Measurements from ENCODE around the gene ALDH1A2.
"Not testable (repeated sequence)": the region's sequence is repeated elsewhere in the genome, so short reads cannot be mapped to it uniquely, and the experiment has no call there.

ALDH1A2 gene

GRCh38 chr15:58040150-58040549 is 25.4 kb downstream of the ALDH1A2 start:
- DNase-seq, result no peak

- DNase-seq, result no peak
These were observed 26.2 kb downstream of the ALDH1A2 start for GRCh38 chr15:58039079-58040035.

GRCh38 chr15:58038426-58039078 is 27.0 kb downstream of the ALDH1A2 start:
- DNase-seq, result no peak

- no peak for DNase-seq
These were observed 27.7 kb downstream of the ALDH1A2 start for GRCh38 chr15:58037723-58038301.

DNA sequence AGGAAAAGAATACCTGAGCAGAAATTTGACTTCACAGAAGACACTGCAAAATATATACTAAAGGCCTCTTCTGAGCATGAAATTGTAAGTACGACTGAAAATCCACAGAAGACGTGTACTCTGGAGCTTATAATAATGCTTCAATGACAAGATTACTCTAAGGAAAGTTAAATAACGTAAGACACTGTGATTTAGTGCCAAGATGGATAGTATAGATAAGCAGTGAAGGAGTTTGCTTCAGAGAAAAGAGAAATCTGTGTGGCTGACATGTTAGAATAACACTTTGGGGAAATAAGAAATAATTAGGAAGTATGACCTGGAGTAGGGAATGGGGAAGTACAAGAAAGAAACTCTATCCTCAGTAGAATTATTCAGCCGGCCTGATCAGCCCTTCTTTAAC is 28.9 kb downstream of the ALDH1A2 start:
- no peak for DNase-seq

GRCh38 chr15:58028392-58028791 is 37.1 kb downstream of the ALDH1A2 start:
- DNase-seq, result not testable (repeated sequence)

DNA sequence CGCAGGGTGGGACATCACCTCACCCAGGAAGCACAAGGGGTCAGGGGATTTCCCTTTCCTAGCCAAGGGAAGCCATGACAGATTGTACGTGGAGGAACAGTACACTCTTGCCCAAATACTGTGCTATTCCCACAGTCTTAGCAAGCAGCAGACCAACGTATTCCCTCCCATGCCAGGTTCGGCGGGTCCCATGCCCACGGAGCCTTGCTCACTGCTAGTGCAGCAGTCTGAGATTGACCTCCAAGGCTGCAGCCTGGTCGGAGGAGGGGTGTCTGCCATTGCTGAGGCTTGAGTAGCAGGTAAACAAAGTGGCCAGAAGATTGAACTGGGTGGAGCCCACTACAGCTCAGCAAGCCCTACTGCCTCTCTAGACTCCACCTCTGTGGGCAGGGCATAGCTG is 39.0 kb downstream of the ALDH1A2 start:
- DNase-seq, result no peak

DNA sequence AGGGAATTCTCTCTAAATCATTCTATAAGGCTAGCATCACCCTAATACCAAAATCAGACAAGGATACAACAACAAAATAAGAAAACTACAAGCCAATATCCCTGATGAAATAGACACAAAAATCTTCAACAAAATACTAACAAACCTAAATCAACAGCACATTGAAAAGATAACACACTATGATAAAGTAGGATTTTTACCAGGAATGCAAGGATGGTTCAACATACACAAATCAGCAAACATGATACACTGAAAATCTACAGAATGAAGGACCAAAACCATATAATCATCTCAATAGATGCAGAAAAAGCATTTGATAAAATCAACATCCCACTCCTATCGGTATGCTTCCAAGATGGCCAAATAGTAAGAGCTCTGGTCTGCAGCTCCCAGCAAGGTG is 39.5 kb downstream of the ALDH1A2 start:
- no peak for DNase-seq

DNA sequence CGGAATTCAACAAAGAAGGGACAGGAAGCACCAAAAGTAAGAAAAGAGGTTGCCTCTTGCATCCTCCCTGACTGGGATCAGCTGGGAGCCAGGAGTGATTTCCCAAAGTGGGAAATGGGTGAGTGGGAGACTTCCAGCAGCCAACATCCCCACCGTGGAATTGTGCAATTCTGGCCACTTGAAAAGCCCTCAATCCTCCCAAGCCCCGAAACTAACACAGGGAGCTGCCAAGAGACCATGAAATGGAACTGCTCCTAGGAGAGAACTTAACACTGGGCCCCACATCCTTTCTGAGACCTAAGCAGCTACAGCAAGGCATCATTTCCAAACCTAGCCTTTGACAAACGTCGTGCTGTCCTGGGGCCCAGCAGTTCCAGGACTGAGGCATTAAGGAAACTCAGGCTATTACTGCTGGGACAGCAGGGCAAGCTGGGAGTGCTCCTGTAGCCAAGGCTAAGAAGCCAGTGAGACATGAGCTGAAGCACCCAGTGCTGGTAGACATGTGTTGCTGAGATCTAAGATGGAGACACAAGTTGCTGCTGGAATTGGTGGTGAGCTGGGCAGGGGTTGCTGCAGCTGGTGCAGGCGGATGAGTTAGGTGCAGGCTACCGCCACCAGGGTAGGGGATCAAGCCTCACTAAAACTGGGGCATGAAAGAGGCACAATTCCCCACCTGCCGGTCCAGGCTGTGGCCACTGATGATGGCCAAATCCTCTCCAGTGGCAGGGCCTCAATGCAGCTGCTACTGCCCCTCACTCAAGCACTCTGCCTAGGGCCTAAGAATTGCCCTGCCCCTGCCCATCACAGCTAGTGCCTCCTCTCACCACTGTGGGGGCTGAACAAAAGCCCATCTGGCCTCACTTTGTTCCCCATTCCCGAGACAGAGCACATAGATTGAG is 43.9 kb downstream of the ALDH1A2 start:
- no peak for DNase-seq

GRCh38 chr15:58019503-58020376 is 45.8 kb downstream of the ALDH1A2 start:
- no peak for DNase-seq

GRCh38 chr15:58017869-58018268 is 47.6 kb downstream of the ALDH1A2 start:
- no peak for DNase-seq

DNA sequence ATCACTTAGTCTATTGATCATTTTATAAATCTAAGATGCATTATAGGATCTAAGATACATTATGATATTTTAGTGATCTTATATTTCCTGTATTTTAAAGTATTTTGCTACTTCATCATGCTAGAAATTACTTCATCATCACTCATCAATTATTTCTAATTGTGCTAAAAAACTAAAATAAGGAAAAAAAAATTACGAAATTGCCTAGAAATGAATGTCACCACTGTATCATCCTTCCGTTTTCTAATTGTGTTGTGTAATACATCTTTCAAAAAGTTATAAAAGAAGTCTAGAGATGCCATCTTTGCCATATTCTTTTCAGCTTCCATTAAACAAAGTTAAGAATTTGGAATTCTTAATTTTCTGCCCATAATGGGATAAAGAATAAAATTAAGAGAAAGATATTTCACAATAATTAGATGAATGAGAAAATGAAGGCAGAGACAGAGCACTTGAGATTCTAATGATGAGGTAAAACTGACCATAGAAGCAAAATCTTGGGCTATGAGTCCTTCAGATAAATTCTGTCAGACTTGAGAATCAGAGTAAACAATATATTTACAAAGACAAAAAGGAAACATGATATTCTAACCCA is 48.8 kb downstream of the ALDH1A2 start:
- DNase-seq, result no peak

DNA sequence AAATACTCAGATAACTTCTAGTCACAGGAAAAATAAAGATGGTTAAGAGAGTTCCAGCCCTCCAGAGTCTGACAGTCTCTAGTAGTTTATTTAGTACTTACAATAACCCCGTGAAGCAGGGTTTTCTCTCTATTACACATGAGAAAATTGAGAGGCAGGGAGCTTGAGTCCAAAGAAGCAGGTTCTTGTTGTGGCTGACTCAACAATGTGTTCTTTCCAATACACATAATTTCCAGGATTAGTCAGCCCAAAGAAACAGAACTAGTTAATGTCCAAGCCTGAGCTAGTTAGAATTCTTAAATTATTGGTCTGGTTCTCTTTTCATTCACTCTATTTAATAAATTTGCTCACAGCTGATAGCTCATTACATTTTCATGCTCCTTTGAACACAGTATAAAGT is 49.9 kb downstream of the ALDH1A2 start:
- no peak for DNase-seq

GRCh38 chr15:58014470-58014869 is 51.0 kb downstream of the ALDH1A2 start:
- DNase-seq, result no peak

DNA sequence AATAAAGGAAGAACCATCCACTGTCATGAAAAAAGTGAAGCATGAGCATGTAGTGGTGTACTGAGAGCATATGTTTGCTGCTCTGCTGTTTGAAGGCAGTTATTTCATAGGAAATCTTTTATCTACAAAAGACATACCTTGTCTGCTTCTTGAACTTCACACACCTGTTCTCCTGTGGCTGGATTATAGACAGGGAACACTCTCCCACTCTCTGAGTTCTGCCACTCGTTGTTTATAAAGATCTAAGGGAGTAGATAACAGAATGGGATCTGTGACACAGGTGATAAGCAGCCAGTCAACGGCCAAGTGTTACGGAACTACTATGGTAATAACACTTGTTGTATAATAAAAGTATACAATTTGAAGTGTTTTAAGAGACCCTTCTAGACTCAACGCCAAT is 51.5 kb downstream of the ALDH1A2 start:
- DNase-seq, result no peak

DNA sequence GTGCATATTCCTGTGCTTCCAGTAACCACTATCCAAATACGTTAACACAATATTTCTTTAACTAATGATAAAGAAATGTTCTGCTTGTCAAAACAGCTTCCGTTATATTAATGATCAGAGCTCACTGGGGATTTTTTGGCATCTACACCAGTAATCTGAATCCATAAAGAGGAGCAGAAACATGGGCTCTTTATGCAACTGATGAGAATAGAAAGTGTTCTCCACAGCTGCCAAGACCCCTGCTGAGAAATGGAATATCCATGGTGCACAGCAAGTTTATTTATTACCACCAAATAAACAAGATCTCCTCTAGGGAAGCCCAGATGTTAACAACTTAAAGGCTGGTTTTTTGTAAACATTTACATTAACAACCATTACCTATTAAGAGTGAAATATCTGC is 54.5 kb downstream of the ALDH1A2 start:
- no peak for DNase-seq

GRCh38 chr15:58003810-58004209 is 61.7 kb downstream of the ALDH1A2 start:
- no peak for DNase-seq

DNA sequence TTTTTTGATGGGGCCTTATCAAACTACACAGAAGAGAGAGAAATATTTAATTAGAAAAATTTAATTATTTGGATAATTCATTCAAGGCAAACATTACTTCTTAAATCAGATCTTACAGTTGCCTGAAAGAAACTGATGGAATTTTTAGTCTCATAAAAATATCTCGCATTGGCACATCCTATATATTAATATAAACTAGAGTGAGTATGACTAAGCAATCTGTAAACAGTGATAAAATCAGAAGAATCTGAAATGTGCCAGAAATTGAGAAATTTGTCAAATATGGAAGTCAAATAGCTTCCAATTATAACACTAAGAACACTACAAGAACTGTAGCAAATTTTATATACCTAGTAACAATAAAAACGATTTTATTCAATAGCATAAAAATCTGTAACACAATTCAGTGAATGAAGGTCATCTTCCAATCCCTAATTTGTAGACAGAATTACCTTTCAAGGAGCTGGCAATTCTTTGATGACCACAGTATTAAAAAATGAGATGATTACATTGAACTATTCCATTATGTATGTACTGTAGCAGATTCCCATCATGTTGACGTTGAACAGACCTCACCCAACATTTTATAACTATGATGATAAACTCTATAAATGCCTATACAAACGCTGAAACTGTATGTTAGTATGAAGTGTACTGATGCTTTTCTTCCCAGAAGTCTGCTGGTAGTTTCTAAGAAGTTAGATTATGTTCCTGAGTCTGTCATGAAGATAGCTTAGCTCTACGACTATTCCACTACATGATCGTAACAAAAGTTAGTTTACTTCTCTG is 63.0 kb downstream of the ALDH1A2 start:
- DNase-seq, result no peak

- not testable (repeated sequence) for DNase-seq
These were observed 65.8 kb downstream of the ALDH1A2 start for GRCh38 chr15:57999699-58000098.

DNA sequence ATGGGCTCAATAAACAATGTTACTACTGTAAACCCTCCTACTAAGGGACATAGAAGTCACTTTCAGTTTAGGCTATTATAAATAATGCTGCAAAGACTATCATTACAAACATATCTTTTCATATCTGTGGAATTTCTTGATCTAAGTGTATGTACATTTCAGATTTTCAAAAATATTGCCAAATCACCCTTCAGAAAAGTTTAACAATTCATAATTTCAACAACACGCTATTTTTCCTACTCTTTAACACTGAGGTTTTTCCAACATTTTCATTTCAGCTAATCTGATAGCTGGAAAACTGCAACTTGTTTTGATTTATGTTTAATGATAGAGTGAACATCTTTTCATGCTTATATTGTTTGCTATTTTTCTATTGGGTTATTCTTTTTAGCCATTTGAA is 69.0 kb downstream of the ALDH1A2 start:
- DNase-seq, result no peak

Measured in hematopoietic multipotent progenitor cell treated with erythropoietin and hydrocortisone succinate and interleukin-3 and kit ligand, for 8 days (in vitro differentiated cells).